Activated CD4-positive, CD25-positive, alpha-beta regulatory T cell treated with anti-CD3 and anti-CD28 coated beads, Interleukin-2, amount 50 U/mL, for 16 hours (primary cell): Measurements from ENCODE around the gene SESN3.
"Not testable (repeated sequence)": the region's sequence is repeated elsewhere in the genome, so short reads cannot be mapped to it uniquely, and the experiment has no call there.

Experiments used
- DNase-seq: peaks from one replicate; pipeline ENCODE4 v3.0.0-alpha.2; 2020; ENCODE audit warnings: low read depth, low spot score

Gene SESN3

GRCh38 chr11:95231127-95231880 lies at the start of gene SESN3:
Gene SESN3 (minus strand): TSS chr11:95231202. CDS start chr11:95230860, 342 bp downstream.
- peak; percentile 98 for DNase-seq

GRCh38 chr11:95279921-95280868 lies 49.2 kb upstream of the SESN3 start:
- no peak for DNase-seq

GRCh38 chr11:95277868-95278267 lies 46.9 kb upstream of the SESN3 start:
- no peak for DNase-seq

GRCh38 chr11:95276139-95276538 lies 45.1 kb upstream of the SESN3 start:
- DNase-seq: no peak

- DNase-seq: not testable (repeated sequence)
Observed at GRCh38 chr11:95273618-95274017, 42.6 kb upstream of the SESN3 start.

GRCh38 chr11:95269036-95269819 lies 38.2 kb upstream of the SESN3 start:
- DNase-seq: no peak

GRCh38 chr11:95268391-95268790 lies 37.4 kb upstream of the SESN3 start:
- DNase-seq: no peak

GRCh38 chr11:95267601-95268213 lies 36.7 kb upstream of the SESN3 start:
- DNase-seq: no peak

- DNase-seq: no peak
Observed at GRCh38 chr11:95266751-95267374, 35.9 kb upstream of the SESN3 start.

- DNase-seq: no peak
Observed at GRCh38 chr11:95264881-95265280, 33.9 kb upstream of the SESN3 start.

GRCh38 chr11:95262994-95263765 lies 32.2 kb upstream of the SESN3 start:
- DNase-seq: no peak

- DNase-seq: no peak
Observed at GRCh38 chr11:95257456-95257971, 26.5 kb upstream of the SESN3 start.

- DNase-seq: no peak
Observed at GRCh38 chr11:95256321-95256779, 25.3 kb upstream of the SESN3 start.

- no peak for DNase-seq
Observed at GRCh38 chr11:95255251-95256145, 24.5 kb upstream of the SESN3 start.

- no peak for DNase-seq
Observed at GRCh38 chr11:95254716-95255115, 23.7 kb upstream of the SESN3 start.

GRCh38 chr11:95254131-95254704 lies 23.2 kb upstream of the SESN3 start:
- peak; percentile 72 for DNase-seq

- no peak for DNase-seq
Observed at GRCh38 chr11:95253141-95253540, 22.1 kb upstream of the SESN3 start.

- DNase-seq: no peak
Observed at GRCh38 chr11:95252586-95252985, 21.6 kb upstream of the SESN3 start.
